Ishikawa (cell line): ENCODE results near the gene SNX22.

Experiments used
- CEBPB ChIP-seq: IDR thresholded peaks from 2 replicates; pipeline ENCODE4 v1.6.1; 2012
- CREB1 ChIP-seq: IDR thresholded peaks from 2 replicates; pipeline ENCODE4 v1.6.1; 2012; ENCODE audit warnings: low read depth
- EGR1 ChIP-seq: IDR thresholded peaks from 2 replicates; pipeline ENCODE4 v1.6.1; 2012
- EP300 ChIP-seq: IDR thresholded peaks from 2 replicates; pipeline ENCODE4 v1.6.1; 2012; ENCODE audit warnings: borderline replicate concordance
- FOXM1 ChIP-seq: IDR thresholded peaks from 2 replicates; pipeline ENCODE4 v1.6.1; 2012; ENCODE audit warnings: low read depth, borderline replicate concordance
- MAX ChIP-seq: IDR thresholded peaks from 2 replicates; pipeline ENCODE4 v1.6.1; 2012
- NFIC ChIP-seq: IDR thresholded peaks from 2 replicates; pipeline ENCODE4 v1.6.1; 2012
- RAD21 ChIP-seq: IDR thresholded peaks from 2 replicates; pipeline ENCODE4 v1.6.1; 2012; ENCODE audit warnings: low read depth
- REST ChIP-seq: IDR thresholded peaks from 2 replicates; pipeline ENCODE4 v1.6.1; 2012; ENCODE audit warnings: low read depth, mild to moderate bottlenecking
- TAF1 ChIP-seq: IDR thresholded peaks from 2 replicates; pipeline ENCODE4 v1.6.1; 2012; ENCODE audit warnings: low read depth, mild to moderate bottlenecking
- TCF12 ChIP-seq: IDR thresholded peaks from 2 replicates; pipeline ENCODE4 v1.6.1; 2012; ENCODE audit warnings: low read depth
- TEAD4 ChIP-seq: IDR thresholded peaks from 2 replicates; pipeline ENCODE4 v1.6.1; 2012
- USF1 ChIP-seq: IDR thresholded peaks from 2 replicates; pipeline ENCODE4 v1.6.1; 2012
- YY1 ChIP-seq: IDR thresholded peaks from 2 replicates; pipeline ENCODE4 v1.6.1; 2012; ENCODE audit warnings: low read depth
- ZBTB7A ChIP-seq: IDR thresholded peaks from 2 replicates; pipeline ENCODE4 v1.6.1; 2012; ENCODE audit warnings: low read depth

SNX22 gene

GRCh38 chr15:64110950-64111678 lies 40.4 kb upstream of the SNX22 start:
- TF ChIP-seq TEAD4 (no peak), FOXM1 (no peak), EGR1 (no peak), ZBTB7A (no peak), CREB1 (no peak), USF1 (no peak), RAD21 (no peak), TCF12 (no peak), CEBPB (no peak), MAX (no peak), YY1 (no peak), TAF1 (no peak)

GRCh38 chr15:64111679-64112050 lies 39.9 kb upstream of the SNX22 start:
- TF ChIP-seq TAF1 (no peak), CREB1 (no peak), MAX (no peak), EP300 (no peak), YY1 (no peak), TCF12 (no peak), EGR1 (no peak), FOXM1 (no peak), ZBTB7A (no peak), RAD21 (no peak), TEAD4 (no peak), NFIC (no peak), REST (no peak), USF1 (no peak), CEBPB (no peak)

- no peak for TF ChIP-seq TCF12
- TF ChIP-seq RAD21: no peak
- TF ChIP-seq CREB1: no peak
- TF ChIP-seq TEAD4: no peak
- TF ChIP-seq USF1: no peak
- TF ChIP-seq EGR1: no peak
- TF ChIP-seq EP300: no peak
- no peak for TF ChIP-seq REST
- no peak for TF ChIP-seq TAF1
- no peak for TF ChIP-seq MAX
- no peak for TF ChIP-seq NFIC
- TF ChIP-seq ZBTB7A: no peak
- no peak for TF ChIP-seq CEBPB
- TF ChIP-seq FOXM1: no peak
- TF ChIP-seq YY1: no peak
Observed at GRCh38 chr15:64112073-64112772, 39.3 kb upstream of the SNX22 start.

GRCh38 chr15:64112904-64113303 lies 38.6 kb upstream of the SNX22 start:
- TF ChIP-seq CEBPB (no peak), ZBTB7A (no peak), CREB1 (no peak), TAF1 (no peak), EP300 (no peak), MAX (no peak), EGR1 (no peak), TEAD4 (no peak), TCF12 (no peak), NFIC (no peak), RAD21 (no peak), YY1 (no peak), USF1 (no peak), FOXM1 (no peak), REST (no peak)
